CD4-positive, alpha-beta T cell (primary cell): ENCODE data around the gene PRR23C. TPM values are rescaled to one million over a fixed set of nuclear protein-coding genes. Genes with fewer than 3 reads are reported as not detected.

ENCODE experiments used
- ATAC-seq: fragments of 200-7000 bp; cut with Tn5 transposase; one replicate; pipeline ENCODE4 v1.10.0; 2022; ENCODE audit warnings: mild to moderate bottlenecking; ENCODE audit not compliant: poor library complexity
- CTCF ChIA-PET: fragments of 350-600 bp; sonication (Branson Sonifier 250); formaldehyde crosslinking; loops from one replicate; lab custom pipeline; 2021; ENCODE audit warnings: antibody characterized with exemption, inconsistent platforms; lab: Charles Lee
- POLR2A ChIA-PET: fragments of 350-600 bp; sonication (Branson Sonifier 250); formaldehyde crosslinking; loops from one replicate; lab custom pipeline; 2021; ENCODE audit warnings: antibody characterized with exemption, inconsistent platforms; lab: Charles Lee
- DNase-seq, 14 experiments: peaks; one replicate each; pipeline ENCODE4 v3.0.0-alpha.2; 2013 to 2020; ENCODE audit warnings: mixed read lengths in 2 of 14
- H3K27ac ChIP-seq, 2 donors: one replicate each; pipeline versions ENCODE4 v1.5.1 to v1.7.0; 2013; ENCODE audit warnings: low read length in 2 of 2, low read depth in 1 of 2, mild to moderate bottlenecking in 1 of 2
- H3K27me3 ChIP-seq, 2 experiments: 1 replicate in 1 of 2; 2 replicates in 1 of 2; pipeline versions ENCODE4 v1.6.1 to v1.7.0; 2013; ENCODE audit warnings: low read length in 2 of 2, control low read depth in 1 of 2, mild to moderate bottlenecking in 1 of 2, moderate library complexity in 1 of 2; ENCODE audit not compliant: insufficient read depth in 2 of 2, control insufficient read depth in 1 of 2
- H3K36me3 ChIP-seq: one replicate; pipeline ENCODE4 v1.6.1; 2013; ENCODE audit warnings: low read length, control low read depth; ENCODE audit not compliant: insufficient read depth
- H3K4me1 ChIP-seq: one replicate; pipeline ENCODE4 v1.6.1; 2013; ENCODE audit warnings: low read length, control low read depth; ENCODE audit not compliant: insufficient read depth
- H3K4me3 ChIP-seq: one replicate; pipeline ENCODE4 v1.5.1; 2013; ENCODE audit warnings: mild to moderate bottlenecking, low read length, moderate library complexity
- H3K9me3 ChIP-seq, 2 experiments: 1 replicate in 1 of 2; 2 replicates in 1 of 2; pipeline versions ENCODE4 v1.6.1 to v1.7.0; 2013; ENCODE audit warnings: low read length in 2 of 2, mild to moderate bottlenecking in 2 of 2, control low read depth in 1 of 2, moderate library complexity in 1 of 2; ENCODE audit not compliant: control insufficient read depth in 1 of 2, insufficient read depth in 1 of 2
- H3K27ac Mint-ChIP-seq: one replicate; pipeline ENCODE4 v1.8.0; 2020; ENCODE audit warnings: mixed read lengths
- H3K27me3 Mint-ChIP-seq: one replicate; pipeline ENCODE4 v1.8.0; 2021; ENCODE audit warnings: mixed read lengths
- H3K36me3 Mint-ChIP-seq: one replicate; pipeline ENCODE4 v1.8.0; 2021; ENCODE audit warnings: low read depth, mixed read lengths
- H3K4me1 Mint-ChIP-seq: one replicate; pipeline ENCODE4 v1.8.0; 2021; ENCODE audit warnings: low read depth, mixed read lengths
- H3K4me3 Mint-ChIP-seq: one replicate; pipeline ENCODE4 v1.8.0; 2020; ENCODE audit warnings: mild to moderate bottlenecking, mixed read lengths
- H3K9me3 Mint-ChIP-seq: one replicate; pipeline ENCODE4 v1.8.0; 2020; ENCODE audit warnings: mixed read lengths
- intact Hi-C, 2 experiments: fragments of 100-400 bp; cut with DNase I in 1 of 2; cut with micrococcal nuclease in 1 of 2; formaldehyde crosslinking; loops; one replicate each; pipeline versions ENCODE4 v1.15.1 to v1.9.0; 2023 to 2025; cut with DNase I, micrococcal nuclease
- total RNA-seq, 174 experiments: library from RNA in 2 of 174; stranded (reverse) in 2 of 174; gene quantifications; one replicate each; pipeline ENCODE4 v1.2.3 and lab custom pipeline; 2021 to 2026
- TF ChIP-seq, protein P1 (sequence below): fragments of 200-600 bp; IDR thresholded peaks from one replicate; pipeline ENCODE4 v1.8.0; 2022; ENCODE audit warnings: antibody characterized with exemption, mild to moderate bottlenecking

Gene PRR23C
- total RNA-seq, 2 experiments from 2014 or later, result not detected

DNA sequence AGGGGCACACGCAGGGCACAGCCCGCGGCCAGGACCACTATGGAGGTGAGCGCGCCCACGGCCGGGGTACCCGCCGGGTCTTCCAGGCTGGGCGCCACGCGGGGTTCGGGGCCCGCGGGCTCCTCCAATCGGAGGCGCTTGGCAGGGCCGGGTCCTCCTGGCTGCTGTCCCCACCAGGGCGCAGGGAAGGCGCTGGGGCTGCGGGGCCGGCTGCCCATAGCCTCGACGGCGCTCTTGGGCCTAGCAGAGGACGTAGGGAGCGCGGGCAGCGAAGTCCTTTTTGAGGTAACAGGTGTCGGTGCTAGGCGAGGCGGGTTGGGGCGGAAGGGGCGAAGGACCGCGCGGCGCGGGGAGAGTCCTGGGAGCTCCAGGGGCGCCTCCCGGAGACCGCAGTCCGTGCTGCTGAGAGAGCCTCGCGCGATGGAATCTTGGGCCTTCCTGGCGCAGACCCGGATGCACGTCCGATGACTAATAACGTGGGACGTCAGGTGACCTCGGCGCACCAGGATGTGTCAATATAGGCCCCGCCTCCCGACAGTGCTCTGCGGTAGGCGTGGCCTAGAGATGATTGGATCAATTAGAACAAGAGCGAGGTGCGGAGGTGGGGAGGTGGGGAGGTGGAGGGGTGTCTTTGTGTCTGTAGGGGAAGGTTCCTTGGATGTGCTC lies 38.5 kb downstream of the PRR23C start, which contains the start of gene PRR23A:
TSS of gene PRR23A (minus strand) at position 218 of the 666 bp plus-strand sequence. CDS start at position 218, 0 bp downstream.
- TF ChIP-seq, protein P1, sequence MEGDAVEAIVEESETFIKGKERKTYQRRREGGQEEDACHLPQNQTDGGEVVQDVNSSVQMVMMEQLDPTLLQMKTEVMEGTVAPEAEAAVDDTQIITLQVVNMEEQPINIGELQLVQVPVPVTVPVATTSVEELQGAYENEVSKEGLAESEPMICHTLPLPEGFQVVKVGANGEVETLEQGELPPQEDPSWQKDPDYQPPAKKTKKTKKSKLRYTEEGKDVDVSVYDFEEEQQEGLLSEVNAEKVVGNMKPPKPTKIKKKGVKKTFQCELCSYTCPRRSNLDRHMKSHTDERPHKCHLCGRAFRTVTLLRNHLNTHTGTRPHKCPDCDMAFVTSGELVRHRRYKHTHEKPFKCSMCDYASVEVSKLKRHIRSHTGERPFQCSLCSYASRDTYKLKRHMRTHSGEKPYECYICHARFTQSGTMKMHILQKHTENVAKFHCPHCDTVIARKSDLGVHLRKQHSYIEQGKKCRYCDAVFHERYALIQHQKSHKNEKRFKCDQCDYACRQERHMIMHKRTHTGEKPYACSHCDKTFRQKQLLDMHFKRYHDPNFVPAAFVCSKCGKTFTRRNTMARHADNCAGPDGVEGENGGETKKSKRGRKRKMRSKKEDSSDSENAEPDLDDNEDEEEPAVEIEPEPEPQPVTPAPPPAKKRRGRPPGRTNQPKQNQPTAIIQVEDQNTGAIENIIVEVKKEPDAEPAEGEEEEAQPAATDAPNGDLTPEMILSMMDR, result no peak

DNA sequence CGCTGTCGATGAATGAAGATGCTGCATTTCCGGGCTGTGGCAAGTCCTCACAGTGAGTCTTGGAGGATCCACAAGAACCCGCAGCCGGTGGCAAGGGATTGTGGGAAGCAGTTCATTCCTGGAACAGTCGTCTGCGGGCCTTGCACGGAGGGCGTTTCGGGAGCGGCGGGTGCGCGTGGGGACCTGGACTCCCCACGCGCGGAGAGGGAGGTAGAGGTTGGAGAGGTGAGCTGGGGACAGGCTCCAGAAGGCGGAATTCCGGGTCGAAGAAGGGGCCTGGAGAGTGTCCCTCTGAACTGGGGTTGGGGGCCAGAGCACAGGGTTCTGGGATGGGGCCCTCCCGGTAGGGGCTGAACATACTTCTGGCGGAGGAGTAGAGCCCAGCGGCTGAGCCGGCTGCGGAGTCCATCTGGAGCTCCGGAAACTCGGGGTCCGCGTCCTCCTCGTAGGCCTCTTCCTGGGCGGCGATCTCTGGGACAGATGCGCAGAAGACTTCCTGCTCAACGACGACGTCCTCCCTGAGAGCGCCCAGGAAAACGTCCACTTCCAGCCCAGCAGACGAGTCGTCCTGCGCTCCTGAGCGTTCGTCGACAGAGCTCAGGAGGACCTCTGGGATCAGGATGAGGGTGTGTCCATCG lies 39.2 kb downstream of the PRR23C start:
- Histone ChIP-seq H3K4me3 (no peak overlapping the region), H3K9me3 (peaks cover 0 to 24% of the 10 kb centered on the region in 2 experiments), H3K36me3 (no peaks in the 10 kb centered on the region), H3K4me1 (no peaks in the 10 kb centered on the region), H3K27me3 (no peaks in the 10 kb centered on the region), H3K27ac (no peak overlapping the region)
- ChIA-PET CTCF (no interaction called here), POLR2A (no interaction called here)
- TF ChIP-seq, protein P1, result no peak
- ATAC-seq (no peak), DNase-seq (no peak)
- peaks cover 21% of the 10 kb centered on the region for H3K27me3 Mint-ChIP-seq
- H3K4me3 Mint-ChIP-seq, result no peak overlapping the region
- no peaks in the 10 kb centered on the region for H3K4me1 Mint-ChIP-seq
- H3K27ac Mint-ChIP-seq, result no peak overlapping the region
- H3K9me3 Mint-ChIP-seq, result peaks cover 17% of the 10 kb centered on the region
- no peaks in the 10 kb centered on the region for H3K36me3 Mint-ChIP-seq
- intact Hi-C loops, result no loop called here

More for the DNA sequence above, 38.5 kb downstream of the PRR23C start, which contains the start of gene PRR23A:
- H3K9me3 ChIP-seq, result peaks cover 0 to 19% of the 10 kb centered on the region in 2 experiments
- no peaks in the 10 kb centered on the region for H3K4me1 ChIP-seq
- DNase-seq (peak in 1 of 14 experiments; percentile 8), ATAC-seq (no peak)
- Mint-ChIP-seq H3K4me3 (no peak within 1 kb of the TSS), H3K9me3 (peaks cover 14% of the 10 kb centered on the region), H3K36me3 (no peaks in the 10 kb centered on the region), H3K27ac (no peak within 1 kb of the TSS), H3K27me3 (peaks cover 16% of the 10 kb centered on the region), H3K4me1 (no peaks in the 10 kb centered on the region)
- H3K36me3 ChIP-seq, result no peaks in the 10 kb centered on the region
- intact Hi-C loops, result no loop called here
- H3K4me3 ChIP-seq, result no peak within 1 kb of the TSS
- CTCF ChIA-PET, result no interaction called here
- POLR2A ChIA-PET, result no interaction called here
- no peaks in the 10 kb centered on the region for H3K27me3 ChIP-seq
- H3K27ac ChIP-seq, result no peak within 1 kb of the TSS

DNA sequence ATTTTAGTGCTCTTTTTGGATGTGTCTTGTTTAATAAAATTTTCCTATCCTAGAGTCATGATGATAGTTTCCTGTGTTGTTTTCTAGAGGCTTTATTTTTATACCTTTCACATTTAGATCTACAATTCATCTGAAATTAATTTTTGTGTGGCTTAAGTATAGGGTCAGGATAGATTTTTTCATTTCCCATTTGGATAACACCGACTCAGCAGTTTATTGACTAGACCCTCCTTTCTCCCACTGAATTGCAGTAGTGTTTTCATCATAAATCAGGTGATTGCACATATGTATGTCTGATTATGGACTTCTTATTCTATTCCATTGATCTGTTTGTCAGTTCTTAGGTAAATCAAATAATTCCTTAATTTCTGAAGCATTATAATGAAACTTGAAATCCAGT lies 49.0 kb downstream of the PRR23C start:
- Histone ChIP-seq H3K27ac (no peak overlapping the region), H3K4me1 (no peaks in the 10 kb centered on the region), H3K36me3 (no peaks in the 10 kb centered on the region), H3K9me3 (peaks cover 0 to 6% of the 10 kb centered on the region in 2 experiments), H3K4me3 (no peak overlapping the region), H3K27me3 (peaks cover 2 to 4% of the 10 kb centered on the region in 2 experiments)
- H3K9me3 Mint-ChIP-seq, result peaks cover 6% of the 10 kb centered on the region
- H3K4me1 Mint-ChIP-seq, result no peaks in the 10 kb centered on the region
- H3K4me3 Mint-ChIP-seq, result no peak overlapping the region
- peaks cover 35% of the 10 kb centered on the region for H3K27me3 Mint-ChIP-seq
- H3K36me3 Mint-ChIP-seq, result no peaks in the 10 kb centered on the region
- no peak for DNase-seq
- TF ChIP-seq, protein P1, result no peak
- ChIA-PET CTCF (no interaction called here), POLR2A (no interaction called here)
- no peak for ATAC-seq
- intact Hi-C loops, result no loop called here
- H3K27ac Mint-ChIP-seq, result no peak overlapping the region

Other genes starting within 250 kb of the PRR23C start
- 10 to 100 TPM; 23.0 to 26.4 TPM for gene PIK3CB, start 210.0 kb downstream of the PRR23C start, total RNA-seq
- not detected for gene FOXL2, start 97.8 kb downstream of the PRR23C start, total RNA-seq
- gene FOXL2NB, start 97.7 kb downstream of the PRR23C start, total RNA-seq, result not detected
- gene PRR23A, start 38.6 kb downstream of the PRR23C start, total RNA-seq, result not detected
- gene PRR23B, start 24.0 kb downstream of the PRR23C start, total RNA-seq, result not detected